DMS153 treated with DMSO at 0.1 percent for 48 hours (cell line): ENCODE data around the gene CDKAL1.
"Not testable (repeated sequence)": the region's sequence is repeated elsewhere in the genome, so short reads cannot be mapped to it uniquely, and the experiment has no call there.

Experiments
- DNase-seq: peaks from one replicate; lab custom pipeline; 2025; ENCODE audit not compliant: unreplicated experiment; lab: John Stamatoyannopoulos, UW

The CDKAL1 gene

GRCh38 chr6:20732896-20733295 is 198.6 kb downstream of the CDKAL1 start:
- no peak for DNase-seq

GRCh38 chr6:20737912-20738311 is 203.7 kb downstream of the CDKAL1 start:
- DNase-seq, result no peak

- no peak for DNase-seq
Measured at GRCh38 chr6:20740088-20740487, 205.8 kb downstream of the CDKAL1 start.

GRCh38 chr6:20740727-20741126 is 206.5 kb downstream of the CDKAL1 start:
- no peak for DNase-seq

GRCh38 chr6:20741490-20741889 is 207.2 kb downstream of the CDKAL1 start:
- no peak for DNase-seq

GRCh38 chr6:20744911-20745557 is 210.8 kb downstream of the CDKAL1 start:
- peak; percentile 62 for DNase-seq

- DNase-seq, result no peak
Measured at GRCh38 chr6:20746024-20746423, 211.8 kb downstream of the CDKAL1 start.

- DNase-seq, result no peak
Measured at GRCh38 chr6:20746805-20747558, 212.7 kb downstream of the CDKAL1 start.

- no peak for DNase-seq
Measured at GRCh38 chr6:20747991-20748390, 213.7 kb downstream of the CDKAL1 start.

GRCh38 chr6:20751293-20751935 is 217.2 kb downstream of the CDKAL1 start:
- DNase-seq, result peak; percentile 70

- no peak for DNase-seq
Measured at GRCh38 chr6:20755631-20756030, 221.4 kb downstream of the CDKAL1 start.

- DNase-seq, result not testable (repeated sequence)
Measured at GRCh38 chr6:20756584-20757147, 222.4 kb downstream of the CDKAL1 start.

GRCh38 chr6:20757761-20758160 is 223.5 kb downstream of the CDKAL1 start:
- no peak for DNase-seq

- no peak for DNase-seq
Measured at GRCh38 chr6:20763296-20763695, 229.0 kb downstream of the CDKAL1 start.

GRCh38 chr6:20769631-20770030 is 235.4 kb downstream of the CDKAL1 start:
- no peak for DNase-seq

GRCh38 chr6:20770773-20771172 is 236.5 kb downstream of the CDKAL1 start:
- no peak for DNase-seq

GRCh38 chr6:20771409-20771808 is 237.2 kb downstream of the CDKAL1 start:
- no peak for DNase-seq

- DNase-seq, result no peak
Measured at GRCh38 chr6:20773822-20774221, 239.6 kb downstream of the CDKAL1 start.

- no peak for DNase-seq
Measured at GRCh38 chr6:20775981-20776380, 241.7 kb downstream of the CDKAL1 start.

GRCh38 chr6:20777801-20778200 is 243.5 kb downstream of the CDKAL1 start:
- DNase-seq, result no peak

GRCh38 chr6:20778459-20778858 is 244.2 kb downstream of the CDKAL1 start:
- no peak for DNase-seq

GRCh38 chr6:20778912-20779311 is 244.7 kb downstream of the CDKAL1 start:
- DNase-seq, result no peak
